ENCODE results near the gene SBF2.

DNA sequence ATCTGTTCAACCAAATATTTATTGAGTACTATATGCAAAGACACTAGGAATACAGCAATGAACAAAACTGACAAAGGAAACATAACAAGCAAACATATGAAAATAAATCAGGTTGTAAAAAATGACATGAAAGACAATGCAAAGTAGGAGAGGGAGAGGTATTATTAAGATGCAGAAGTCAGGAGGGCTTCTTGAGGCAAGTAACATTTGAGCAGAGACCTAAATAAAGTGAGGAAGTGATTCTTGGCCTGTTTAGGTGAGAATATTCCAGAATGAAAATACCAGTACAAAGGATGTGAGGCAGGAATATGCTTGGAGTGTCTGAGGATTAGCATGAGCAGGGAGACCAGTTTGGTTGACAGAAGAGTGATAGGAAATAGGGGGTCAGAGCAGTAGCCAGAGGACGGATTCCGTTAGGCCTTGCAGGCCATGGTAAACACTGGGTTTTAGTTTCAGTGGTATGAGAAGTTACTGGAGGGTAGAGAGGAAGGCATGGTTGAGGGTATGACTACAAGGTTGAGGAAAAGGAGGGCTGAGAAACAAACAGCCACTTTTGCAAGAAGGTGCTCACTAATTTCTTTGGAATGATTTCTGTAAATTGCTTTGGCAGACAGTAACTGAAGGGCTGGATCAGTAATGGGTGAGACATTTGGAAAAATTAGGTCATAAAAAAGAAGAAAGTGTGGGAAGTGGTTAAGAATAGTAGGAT is 438.3 kb downstream of the SBF2 start:
- TF ChIP-seq, protein P1, sequence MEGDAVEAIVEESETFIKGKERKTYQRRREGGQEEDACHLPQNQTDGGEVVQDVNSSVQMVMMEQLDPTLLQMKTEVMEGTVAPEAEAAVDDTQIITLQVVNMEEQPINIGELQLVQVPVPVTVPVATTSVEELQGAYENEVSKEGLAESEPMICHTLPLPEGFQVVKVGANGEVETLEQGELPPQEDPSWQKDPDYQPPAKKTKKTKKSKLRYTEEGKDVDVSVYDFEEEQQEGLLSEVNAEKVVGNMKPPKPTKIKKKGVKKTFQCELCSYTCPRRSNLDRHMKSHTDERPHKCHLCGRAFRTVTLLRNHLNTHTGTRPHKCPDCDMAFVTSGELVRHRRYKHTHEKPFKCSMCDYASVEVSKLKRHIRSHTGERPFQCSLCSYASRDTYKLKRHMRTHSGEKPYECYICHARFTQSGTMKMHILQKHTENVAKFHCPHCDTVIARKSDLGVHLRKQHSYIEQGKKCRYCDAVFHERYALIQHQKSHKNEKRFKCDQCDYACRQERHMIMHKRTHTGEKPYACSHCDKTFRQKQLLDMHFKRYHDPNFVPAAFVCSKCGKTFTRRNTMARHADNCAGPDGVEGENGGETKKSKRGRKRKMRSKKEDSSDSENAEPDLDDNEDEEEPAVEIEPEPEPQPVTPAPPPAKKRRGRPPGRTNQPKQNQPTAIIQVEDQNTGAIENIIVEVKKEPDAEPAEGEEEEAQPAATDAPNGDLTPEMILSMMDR (conservative IDR thresholded peaks at IDR 0.05): no peak
- no peak for TF ChIP-seq ZFX (IDR thresholded peaks at IDR 0.05)

Measured in C4-2B (cell line).